ENCODE data around the gene TIMM44.

TIMM44 gene

DNA sequence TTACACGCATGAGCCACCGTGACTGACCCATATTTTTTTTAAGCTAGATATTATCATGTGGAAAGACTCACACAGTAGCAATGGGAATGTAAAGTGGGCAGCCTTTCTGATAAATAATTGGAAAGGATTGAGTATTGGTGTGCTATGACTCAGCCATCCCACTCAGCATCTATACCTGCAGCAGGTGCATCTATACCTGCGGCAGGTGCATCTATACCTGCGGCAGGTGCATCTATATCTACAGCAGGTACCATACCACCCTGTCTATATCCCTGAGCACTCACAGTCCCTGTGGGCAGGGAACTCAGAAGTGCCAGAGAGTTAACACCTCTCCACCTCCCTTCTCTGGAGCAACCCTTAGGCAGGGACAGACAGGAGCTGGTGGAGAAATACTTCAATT is 60.4 kb downstream of the TIMM44 start:
- peaks cover 4% of the 10 kb centered on the region; the same call in 1 of the 2 replicates for H3K27me3 ChIP-seq
- H3K4me1 ChIP-seq, result no peaks in the 10 kb centered on the region
- H3K36me3 ChIP-seq, result no peaks in the 10 kb centered on the region
- DNase-seq, result no peak
- no peak overlapping the region for H3K4me3 ChIP-seq (ENCODE audit: low read depth, low read length)
- TF ChIP-seq, protein P1, sequence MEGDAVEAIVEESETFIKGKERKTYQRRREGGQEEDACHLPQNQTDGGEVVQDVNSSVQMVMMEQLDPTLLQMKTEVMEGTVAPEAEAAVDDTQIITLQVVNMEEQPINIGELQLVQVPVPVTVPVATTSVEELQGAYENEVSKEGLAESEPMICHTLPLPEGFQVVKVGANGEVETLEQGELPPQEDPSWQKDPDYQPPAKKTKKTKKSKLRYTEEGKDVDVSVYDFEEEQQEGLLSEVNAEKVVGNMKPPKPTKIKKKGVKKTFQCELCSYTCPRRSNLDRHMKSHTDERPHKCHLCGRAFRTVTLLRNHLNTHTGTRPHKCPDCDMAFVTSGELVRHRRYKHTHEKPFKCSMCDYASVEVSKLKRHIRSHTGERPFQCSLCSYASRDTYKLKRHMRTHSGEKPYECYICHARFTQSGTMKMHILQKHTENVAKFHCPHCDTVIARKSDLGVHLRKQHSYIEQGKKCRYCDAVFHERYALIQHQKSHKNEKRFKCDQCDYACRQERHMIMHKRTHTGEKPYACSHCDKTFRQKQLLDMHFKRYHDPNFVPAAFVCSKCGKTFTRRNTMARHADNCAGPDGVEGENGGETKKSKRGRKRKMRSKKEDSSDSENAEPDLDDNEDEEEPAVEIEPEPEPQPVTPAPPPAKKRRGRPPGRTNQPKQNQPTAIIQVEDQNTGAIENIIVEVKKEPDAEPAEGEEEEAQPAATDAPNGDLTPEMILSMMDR (IDR thresholded peaks at IDR 0.05; ENCODE audit: low read depth, low read length), result no peak
- no peaks in the 10 kb centered on the region for H3K9me3 ChIP-seq

DNA sequence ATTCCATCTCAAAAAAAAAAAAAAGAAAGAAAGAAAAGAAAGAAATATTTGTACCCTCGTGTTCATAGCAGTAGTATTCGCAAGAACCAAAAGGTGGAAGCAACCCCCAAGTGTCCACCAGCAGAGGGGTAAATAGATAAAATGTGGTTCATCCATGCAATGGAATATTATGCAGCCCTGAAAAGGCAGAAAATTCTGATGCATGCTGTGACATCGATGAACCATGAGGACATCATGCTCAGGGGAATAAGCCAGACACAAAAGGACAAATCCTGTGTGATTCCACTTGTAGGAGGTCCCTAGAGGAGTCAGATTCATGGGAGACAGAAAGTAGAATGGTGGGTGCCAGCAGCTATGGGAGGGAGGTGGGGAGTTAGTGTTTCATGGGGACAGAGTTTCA is 61.6 kb downstream of the TIMM44 start:
- Histone ChIP-seq H3K9me3 (no peaks in the 10 kb centered on the region), H3K4me3 (ENCODE audit: low read depth, low read length) (no peak overlapping the region), H3K4me1 (no peaks in the 10 kb centered on the region), H3K27me3 (peaks cover 4% of the 10 kb centered on the region; the same call in 1 of the 2 replicates), H3K36me3 (no peaks in the 10 kb centered on the region)
- TF ChIP-seq, protein P1 (IDR thresholded peaks at IDR 0.05; ENCODE audit: low read depth, low read length), result no peak
- no peak for DNase-seq

DNA sequence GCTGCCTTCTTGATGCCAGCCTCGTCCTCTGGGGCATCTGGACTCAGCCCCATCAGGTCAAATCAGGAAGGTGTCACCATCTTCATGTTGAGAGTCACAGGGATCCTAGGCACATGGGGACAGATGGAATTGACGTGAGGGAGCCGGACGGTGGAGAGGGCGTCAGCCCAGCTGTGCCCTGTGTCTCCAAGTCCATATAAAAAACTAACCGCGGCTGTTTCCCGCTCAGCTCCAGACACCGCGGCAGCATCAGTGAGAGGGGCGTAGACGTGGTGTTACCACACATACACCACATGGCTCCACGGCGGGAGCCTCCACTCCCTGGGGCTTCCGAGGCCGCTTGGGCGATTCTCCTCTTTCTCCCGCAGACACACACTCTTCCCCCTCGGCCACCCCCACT is 63.6 kb downstream of the TIMM44 start:
- Histone ChIP-seq H3K9me3 (no peaks in the 10 kb centered on the region), H3K4me3 (ENCODE audit: low read depth, low read length) (no peak overlapping the region), H3K27me3 (no peaks in the 10 kb centered on the region; the same call in 1 of the 2 replicates), H3K4me1 (no peaks in the 10 kb centered on the region), H3K36me3 (no peaks in the 10 kb centered on the region)
- no peak for DNase-seq
- TF ChIP-seq, protein P1 (IDR thresholded peaks at IDR 0.05; ENCODE audit: low read depth, low read length), result no peak

DNA sequence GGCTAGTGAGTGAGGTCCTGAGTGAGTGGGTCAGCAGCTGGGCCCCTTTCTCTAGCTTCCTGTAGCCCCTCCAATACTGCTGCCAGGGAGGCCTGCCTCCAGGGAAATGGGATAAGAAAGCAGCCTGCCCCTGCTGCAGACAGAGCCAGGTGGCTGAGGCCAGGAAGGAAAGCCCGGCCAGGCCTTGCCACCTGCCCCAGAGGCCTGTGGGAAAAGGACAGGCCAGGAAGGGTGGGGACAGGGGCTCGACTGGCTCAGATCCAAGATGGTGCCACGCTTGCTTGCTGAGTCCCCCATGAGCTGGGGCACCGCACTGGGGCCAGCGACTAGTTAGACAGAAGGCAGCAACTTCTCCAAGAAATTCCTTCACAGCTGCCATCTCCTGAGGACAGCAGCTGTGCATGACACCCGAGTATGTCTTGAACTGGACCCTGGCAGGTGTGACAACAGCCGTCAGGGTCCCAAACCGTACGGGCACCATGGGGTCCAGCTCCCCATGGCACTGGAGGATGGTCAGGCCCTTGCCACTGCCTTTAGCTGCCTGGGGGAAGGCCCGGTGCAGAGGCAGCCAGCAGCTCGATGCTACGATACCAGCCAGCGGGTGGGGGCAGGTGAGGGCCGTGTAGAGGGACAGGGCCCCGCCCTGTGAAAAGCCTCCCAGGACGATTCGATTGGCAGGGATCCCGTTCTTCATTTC is 64.2 kb downstream of the TIMM44 start:
- TF ChIP-seq, protein P1 (IDR thresholded peaks at IDR 0.05; ENCODE audit: low read depth, low read length), result no peak
- Histone ChIP-seq H3K27me3 (peaks cover 4% of the 10 kb centered on the region), H3K4me1 (no peaks in the 10 kb centered on the region), H3K9me3 (no peaks in the 10 kb centered on the region), H3K4me3 (ENCODE audit: low read depth, low read length) (no peak overlapping the region), H3K36me3 (no peaks in the 10 kb centered on the region)
- no peak for DNase-seq

DNA sequence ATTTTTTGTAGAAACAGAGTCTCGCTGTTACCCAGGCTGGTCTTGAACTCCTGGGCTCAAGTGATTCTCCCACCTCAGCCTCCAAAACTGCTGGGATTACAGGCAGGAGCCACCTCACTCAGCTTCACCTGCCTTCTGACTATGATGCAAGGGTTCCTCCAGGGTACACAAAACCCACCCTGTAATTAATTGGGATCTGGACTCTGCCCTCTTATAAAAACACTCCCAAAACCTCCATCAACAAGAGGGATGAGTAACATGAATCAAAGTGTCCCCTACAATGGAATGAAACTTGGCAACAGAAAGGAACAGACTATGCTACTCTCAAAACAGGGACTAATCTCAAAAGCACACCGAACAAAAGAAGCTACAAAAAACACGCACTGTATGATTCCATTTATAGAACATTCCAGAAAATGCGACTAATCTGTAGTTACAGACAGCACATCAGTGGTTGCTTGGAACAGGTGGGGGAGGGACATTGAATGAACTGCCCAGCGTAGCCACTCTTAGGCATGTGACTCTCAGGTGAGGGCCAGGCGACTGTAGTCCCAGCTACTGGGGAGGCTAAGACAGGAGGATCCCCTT is 66.1 kb downstream of the TIMM44 start:
- Histone ChIP-seq H3K4me3 (ENCODE audit: low read depth, low read length) (no peak overlapping the region), H3K36me3 (no peaks in the 10 kb centered on the region), H3K27me3 (peaks cover 11% of the 10 kb centered on the region), H3K4me1 (no peaks in the 10 kb centered on the region; the same call in 1 of the 2 replicates), H3K9me3 (no peaks in the 10 kb centered on the region)
- DNase-seq, result no peak
- TF ChIP-seq, protein P1 (IDR thresholded peaks at IDR 0.05; ENCODE audit: low read depth, low read length), result no peak
